ENCODE data around the gene POLR3E. TPM values are rescaled to one million over a fixed set of nuclear protein-coding genes. Genes with fewer than 3 reads are reported as not detected.

POLR3E gene
- total RNA-seq, 1 experiment from 2014 or later = 69.8 TPM

GRCh38 chr16:22317625-22318024 lies 20.4 kb downstream of the POLR3E start:
- H3K27ac ChIP-seq (ENCODE audit: low read depth, low read length, poor library complexity, severe bottlenecking) = no peak overlapping the region
- intact Hi-C loops (cut with micrococcal nuclease; ENCODE audit: unreplicated experiment) = no loop called here
- POLR2A ChIA-PET (ENCODE audit: low non-redundant PET) = no interaction called here

GRCh38 chr16:22318690-22319358 lies 21.6 kb downstream of the POLR3E start:
- Histone ChIP-seq H3K9me3 (ENCODE audit: low read depth, low read length, poor library complexity, severe bottlenecking) (no peaks in the 10 kb centered on the region), H3K36me3 (ENCODE audit: insufficient read depth, low read length, poor library complexity, severe bottlenecking) (peaks cover 46% of the 10 kb centered on the region), H3K4me1 (ENCODE audit: insufficient read depth, low read length, poor library complexity, severe bottlenecking) (no peaks in the 10 kb centered on the region), H3K4me3 (ENCODE audit: low read depth, low read length, poor library complexity, severe bottlenecking) (no peak overlapping the region), H3K27ac (ENCODE audit: low read depth, low read length, poor library complexity, severe bottlenecking) (no peak overlapping the region), H3K27me3 (replicated peaks; ENCODE audit: insufficient read depth, low read depth, low read length, poor library complexity) (no peaks in the 10 kb centered on the region)
- CTCF ChIA-PET = no interaction called here
- TF ChIP-seq CTCF (conservative IDR thresholded peaks at IDR 0.05; ENCODE audit: low read depth, low read length) = peak; percentile 68
- TF ChIP-seq EZH2 (IDR thresholded peaks at IDR 0.05; ENCODE audit: borderline replicate concordance, low read depth, low read length, poor library complexity, severe bottlenecking) = no peak
- POLR2A ChIA-PET (ENCODE audit: low non-redundant PET) = no interaction called here
- intact Hi-C loops (cut with micrococcal nuclease; ENCODE audit: unreplicated experiment) = no loop called here
- DNase-seq (ENCODE audit: low spot score) = peak; percentile 34
- no TSS peak for BruUV-seq (replicated peaks)

More at GRCh38 chr16:22317625-22318024, 20.4 kb downstream of the POLR3E start:
- peaks cover 52% of the 10 kb centered on the region for H3K36me3 ChIP-seq (ENCODE audit: insufficient read depth, low read length, poor library complexity, severe bottlenecking)
- TF ChIP-seq CTCF (conservative IDR thresholded peaks at IDR 0.05; ENCODE audit: low read depth, low read length) = no peak
- TF ChIP-seq EZH2 (IDR thresholded peaks at IDR 0.05; ENCODE audit: borderline replicate concordance, low read depth, low read length, poor library complexity, severe bottlenecking) = no peak
- no peaks in the 10 kb centered on the region for H3K4me1 ChIP-seq (ENCODE audit: insufficient read depth, low read length, poor library complexity, severe bottlenecking)
- no peaks in the 10 kb centered on the region for H3K9me3 ChIP-seq (ENCODE audit: low read depth, low read length, poor library complexity, severe bottlenecking)
- CTCF ChIA-PET = interaction anchor here (0.7 kb wide), 1 partner anchor 1017 kb away, joined by 4 read pairs; no protein-coding TSS in a partner anchor
- H3K27me3 ChIP-seq (replicated peaks; ENCODE audit: insufficient read depth, low read depth, low read length, poor library complexity) = no peaks in the 10 kb centered on the region
- no peak for DNase-seq (ENCODE audit: low spot score)
- no TSS peak for BruUV-seq (replicated peaks)
- H3K4me3 ChIP-seq (ENCODE audit: low read depth, low read length, poor library complexity, severe bottlenecking) = no peak overlapping the region

GRCh38 chr16:22320572-22321339 lies 23.5 kb downstream of the POLR3E start:
- BruUV-seq (replicated peaks) = no TSS peak
- no peak for DNase-seq (ENCODE audit: low spot score)
- Histone ChIP-seq H3K4me3 (ENCODE audit: low read depth, low read length, poor library complexity, severe bottlenecking) (no peak overlapping the region), H3K27me3 (replicated peaks; ENCODE audit: insufficient read depth, low read depth, low read length, poor library complexity) (no peaks in the 10 kb centered on the region), H3K9me3 (ENCODE audit: low read depth, low read length, poor library complexity, severe bottlenecking) (no peaks in the 10 kb centered on the region), H3K27ac (ENCODE audit: low read depth, low read length, poor library complexity, severe bottlenecking) (no peak overlapping the region), H3K4me1 (ENCODE audit: insufficient read depth, low read length, poor library complexity, severe bottlenecking) (no peaks in the 10 kb centered on the region), H3K36me3 (ENCODE audit: insufficient read depth, low read length, poor library complexity, severe bottlenecking) (peaks cover 40% of the 10 kb centered on the region)
- intact Hi-C loops (cut with micrococcal nuclease; ENCODE audit: unreplicated experiment) = loop anchor here (5.0 kb wide), 2 partner anchors 753 to 1163 kb away; partner anchors contain the start of gene LDAF1
- CTCF ChIA-PET = interaction anchor here (0.5 to 1.1 kb wide), 6 partner anchors 38 to 343 kb away, joined by 3 to 17 read pairs (median 4); no protein-coding TSS in a partner anchor
- POLR2A ChIA-PET (ENCODE audit: low non-redundant PET) = no interaction called here
- no peak for TF ChIP-seq EZH2 (IDR thresholded peaks at IDR 0.05; ENCODE audit: borderline replicate concordance, low read depth, low read length, poor library complexity, severe bottlenecking)
- no peak for TF ChIP-seq CTCF (conservative IDR thresholded peaks at IDR 0.05; ENCODE audit: low read depth, low read length)

Measured in A673 (cell line).